Loucy (cell line): ENCODE results near the gene PGLYRP3.

ENCODE experiments used
- H2AFZ ChIP-seq: fragments of 200-600 bp; sonication (generic); 2 replicates; pipeline ENCODE4 v1.6.0; 2016; ENCODE audit warnings: antibody characterized with exemption, mild to moderate bottlenecking, low read length, moderate library complexity
- H3F3A ChIP-seq: fragments of 200-600 bp; 2 replicates; pipeline ENCODE4 v1.6.0; 2016; ENCODE audit warnings: antibody characterized with exemption, low read depth, mild to moderate bottlenecking
- H3K27me3 ChIP-seq: fragments of 200-600 bp; sonication (generic); 2 replicates; pipeline ENCODE4 v1.6.1; 2014; ENCODE audit warnings: low read length, mild to moderate bottlenecking; ENCODE audit not compliant: insufficient read depth, poor library complexity, severe bottlenecking
- H3K36me3 ChIP-seq: fragments of 200-600 bp; sonication (generic); 2 replicates; pipeline ENCODE4 v1.6.1; 2016; ENCODE audit warnings: low read length; ENCODE audit not compliant: insufficient read depth
- H3K4me1 ChIP-seq: fragments of 200-600 bp; sonication (generic); 2 replicates; pipeline ENCODE4 v1.5.1; 2014; ENCODE audit warnings: low read length, mild to moderate bottlenecking; ENCODE audit not compliant: insufficient read depth, poor library complexity, severe bottlenecking
- H3K4me2 ChIP-seq: fragments of 200-600 bp; sonication (generic); 2 replicates; pipeline ENCODE4 v1.6.0; 2014; ENCODE audit warnings: antibody characterized with exemption, low read length, low read depth, mild to moderate bottlenecking; ENCODE audit not compliant: poor library complexity, severe bottlenecking
- H3K4me3 ChIP-seq: fragments of 200-600 bp; sonication (generic); 2 replicates; pipeline ENCODE4 v1.5.1; 2014; ENCODE audit warnings: low read length, mild to moderate bottlenecking, mixed read lengths; ENCODE audit not compliant: poor library complexity, severe bottlenecking
- H3K79me2 ChIP-seq: fragments of 200-600 bp; sonication (generic); 2 replicates; pipeline ENCODE4 v1.6.1; 2014; ENCODE audit warnings: low read length; ENCODE audit not compliant: insufficient read depth
- H3K9ac ChIP-seq: fragments of 200-600 bp; sonication (generic); 2 replicates; pipeline ENCODE4 v1.6.0; 2014; ENCODE audit warnings: mild to moderate bottlenecking, low read depth, low read length, moderate library complexity; ENCODE audit not compliant: poor library complexity, severe bottlenecking
- H3K9me2 ChIP-seq: fragments of 200-600 bp; sonication (generic); replicated peaks from 2 replicates; pipeline ENCODE4 v1.6.1; 2016; ENCODE audit warnings: low read depth, low read length, mixed read lengths
- H3K9me3 ChIP-seq: fragments of 200-600 bp; sonication (generic); 2 replicates; pipeline ENCODE4 v1.6.1; 2014; ENCODE audit warnings: mild to moderate bottlenecking, antibody characterized with exemption, low read length, low read depth; ENCODE audit not compliant: insufficient read depth
- H4K20me1 ChIP-seq: fragments of 200-600 bp; sonication (generic); 2 replicates; pipeline ENCODE4 v1.6.0; 2014; ENCODE audit warnings: antibody characterized with exemption, low read length, mild to moderate bottlenecking; ENCODE audit not compliant: insufficient read depth, poor library complexity, severe bottlenecking
- EZH2phosphoT487 ChIP-seq: fragments of 200-600 bp; IDR thresholded peaks from 2 replicates; pipeline ENCODE4 v1.6.1; 2018; ENCODE audit warnings: antibody characterized with exemption, mild to moderate bottlenecking, moderate library complexity, borderline replicate concordance
- TF ChIP-seq, protein P1 (sequence below): fragments of 200-600 bp; sonication (generic); conservative IDR thresholded peaks from 2 replicates; pipeline ENCODE4 v1.5.1; 2014; ENCODE audit warnings: mild to moderate bottlenecking, antibody characterized with exemption, low read length

Gene PGLYRP3

DNA sequence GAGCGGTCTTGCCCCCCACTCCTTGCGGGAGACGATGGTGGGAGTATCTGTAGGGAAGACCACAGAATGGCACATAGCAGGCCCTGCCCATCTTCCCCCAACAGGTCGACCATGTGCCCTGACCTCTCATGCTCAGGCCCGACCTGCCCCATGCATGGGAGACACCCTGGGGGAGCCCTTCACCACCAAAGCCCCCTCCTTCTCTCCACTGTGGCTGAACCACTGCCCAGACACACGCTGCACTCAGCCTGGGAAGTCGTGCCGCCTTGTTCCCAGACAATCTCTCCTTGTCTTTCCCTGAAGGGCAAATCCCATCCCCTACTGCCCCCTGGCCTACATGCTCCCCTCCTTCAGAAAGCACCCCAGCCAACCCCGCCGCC, 5.5 kb downstream of the PGLYRP3 start:
- TF ChIP-seq EZH2phosphoT487, result no peak
- TF ChIP-seq, protein P1, sequence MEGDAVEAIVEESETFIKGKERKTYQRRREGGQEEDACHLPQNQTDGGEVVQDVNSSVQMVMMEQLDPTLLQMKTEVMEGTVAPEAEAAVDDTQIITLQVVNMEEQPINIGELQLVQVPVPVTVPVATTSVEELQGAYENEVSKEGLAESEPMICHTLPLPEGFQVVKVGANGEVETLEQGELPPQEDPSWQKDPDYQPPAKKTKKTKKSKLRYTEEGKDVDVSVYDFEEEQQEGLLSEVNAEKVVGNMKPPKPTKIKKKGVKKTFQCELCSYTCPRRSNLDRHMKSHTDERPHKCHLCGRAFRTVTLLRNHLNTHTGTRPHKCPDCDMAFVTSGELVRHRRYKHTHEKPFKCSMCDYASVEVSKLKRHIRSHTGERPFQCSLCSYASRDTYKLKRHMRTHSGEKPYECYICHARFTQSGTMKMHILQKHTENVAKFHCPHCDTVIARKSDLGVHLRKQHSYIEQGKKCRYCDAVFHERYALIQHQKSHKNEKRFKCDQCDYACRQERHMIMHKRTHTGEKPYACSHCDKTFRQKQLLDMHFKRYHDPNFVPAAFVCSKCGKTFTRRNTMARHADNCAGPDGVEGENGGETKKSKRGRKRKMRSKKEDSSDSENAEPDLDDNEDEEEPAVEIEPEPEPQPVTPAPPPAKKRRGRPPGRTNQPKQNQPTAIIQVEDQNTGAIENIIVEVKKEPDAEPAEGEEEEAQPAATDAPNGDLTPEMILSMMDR, result no peak
- H3K27me3 ChIP-seq, result no peaks in the 10 kb centered on the region
- no peaks in the 10 kb centered on the region for H4K20me1 ChIP-seq
- no peak overlapping the region for H2AFZ ChIP-seq
- H3K4me1 ChIP-seq, result peaks cover 3% of the 10 kb centered on the region
- H3K4me3 ChIP-seq, result no peak overlapping the region
- H3K79me2 ChIP-seq, result no peaks in the 10 kb centered on the region
- no peak overlapping the region for H3K4me2 ChIP-seq
- H3K9ac ChIP-seq, result no peak overlapping the region
- H3K36me3 ChIP-seq, result no peaks in the 10 kb centered on the region
- no peaks in the 10 kb centered on the region for H3F3A ChIP-seq
- H3K9me2 ChIP-seq, result no peaks in the 10 kb centered on the region
- no peaks in the 10 kb centered on the region for H3K9me3 ChIP-seq

DNA sequence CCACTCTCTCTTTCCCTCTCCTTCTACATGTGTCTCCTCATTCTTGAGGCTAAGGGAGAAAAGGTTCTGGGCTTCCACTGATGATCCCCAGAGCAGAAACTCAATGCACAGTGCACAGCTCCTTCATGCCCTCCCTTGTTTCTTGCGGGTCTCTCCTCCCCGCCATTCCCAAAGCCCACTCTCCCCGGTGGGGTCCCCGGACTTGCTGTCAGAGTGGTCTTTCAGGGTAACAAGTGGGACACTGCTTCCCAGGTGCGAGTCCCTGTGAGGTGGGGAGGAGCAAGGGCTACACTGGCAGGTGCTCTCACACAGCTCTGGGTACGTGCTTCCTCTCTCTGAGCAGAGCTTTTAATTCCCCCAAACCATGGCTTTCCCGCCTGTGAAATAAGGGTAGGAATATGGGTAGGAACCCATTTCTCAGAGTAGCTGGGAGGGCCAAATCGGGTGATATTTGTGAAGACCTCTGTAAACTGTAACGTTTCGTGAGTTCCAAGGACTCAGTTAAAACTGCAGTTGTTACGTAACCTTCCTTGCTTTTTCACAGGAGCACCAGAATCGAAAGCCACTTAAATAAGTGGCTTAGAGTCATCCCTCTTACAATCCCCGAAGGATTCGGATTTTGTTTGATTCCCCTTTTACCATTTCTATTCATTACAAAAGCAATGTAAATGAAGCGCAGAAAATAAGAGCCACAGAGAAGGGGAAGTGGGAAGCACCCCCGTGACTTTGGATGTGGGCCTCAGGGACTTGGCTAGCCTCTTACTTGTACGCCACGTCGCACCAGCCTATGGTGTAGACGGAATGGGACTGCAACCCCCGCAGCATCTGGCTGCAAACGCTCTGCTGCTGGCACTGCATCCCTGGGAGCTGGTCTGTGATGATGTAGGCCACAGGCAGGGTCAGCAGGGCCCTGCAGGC, 6.2 kb downstream of the PGLYRP3 start:
- no peak overlapping the region for H3K9ac ChIP-seq
- H3K36me3 ChIP-seq, result no peaks in the 10 kb centered on the region
- no peaks in the 10 kb centered on the region for H3K27me3 ChIP-seq
- TF ChIP-seq EZH2phosphoT487, result no peak
- TF ChIP-seq, protein P1, result no peak
- no peaks in the 10 kb centered on the region for H3K4me1 ChIP-seq
- H3K79me2 ChIP-seq, result no peaks in the 10 kb centered on the region
- no peak overlapping the region for H2AFZ ChIP-seq
- no peaks in the 10 kb centered on the region for H3F3A ChIP-seq
- H3K9me3 ChIP-seq, result no peaks in the 10 kb centered on the region
- no peaks in the 10 kb centered on the region for H4K20me1 ChIP-seq
- H3K4me2 ChIP-seq, result no peak overlapping the region
- H3K9me2 ChIP-seq, result no peaks in the 10 kb centered on the region
- H3K4me3 ChIP-seq, result no peak overlapping the region

DNA sequence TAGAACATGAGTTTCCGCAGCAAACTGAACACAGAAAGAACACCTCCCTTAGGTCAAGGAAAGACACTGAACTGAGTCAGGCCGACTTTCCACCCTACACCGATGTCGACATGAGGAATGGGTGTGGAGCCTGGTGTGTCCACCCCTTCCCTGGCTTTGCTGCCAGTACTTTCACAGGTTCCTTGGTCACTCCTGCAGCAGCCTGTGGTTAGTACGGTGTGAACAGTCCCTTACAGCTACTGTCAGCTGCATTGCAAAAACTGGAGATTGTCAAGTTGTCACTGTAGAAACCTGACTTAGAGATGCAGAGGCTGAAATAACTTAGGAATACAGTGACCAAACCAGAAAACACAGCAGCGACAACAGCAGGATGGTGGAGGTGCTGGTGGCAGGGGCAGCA, 7.1 kb downstream of the PGLYRP3 start:
- Histone ChIP-seq H3K36me3 (no peaks in the 10 kb centered on the region), H3K4me1 (no peaks in the 10 kb centered on the region), H3F3A (no peaks in the 10 kb centered on the region), H3K4me3 (no peak overlapping the region), H3K9me3 (no peaks in the 10 kb centered on the region), H4K20me1 (no peaks in the 10 kb centered on the region), H3K27me3 (no peaks in the 10 kb centered on the region), H2AFZ (no peak overlapping the region), H3K9ac (no peak overlapping the region), H3K79me2 (no peaks in the 10 kb centered on the region), H3K4me2 (no peak overlapping the region), H3K9me2 (no peaks in the 10 kb centered on the region)
- TF ChIP-seq, protein P1, result no peak
- no peak for TF ChIP-seq EZH2phosphoT487
